K562 (cell line): Measurements from ENCODE around the gene FUCA2. TPM values are rescaled to one million over a fixed set of nuclear protein-coding genes. Genes with fewer than 3 reads are reported as not detected.
"Not testable (repeated sequence)": the region's sequence is repeated elsewhere in the genome, so short reads cannot be mapped to it uniquely, and the experiment has no call there.

Experiments
- ATAC-seq: fragments of 200-7000 bp; cut with Tn5 transposase; 3 replicates; pipeline ENCODE4 v1.9.1; 2020; ENCODE audit warnings: moderate library complexity
- BruUV-seq: library from RNA; stranded (reverse); fragments of 400-500 nt; replicated peaks from 2 replicates; lab custom pipeline; 2021; lab: Mats Ljungman, UMichigan
- CTCF ChIA-PET: fragments of 300-600 bp; formaldehyde crosslinking; extraction: SDS; loops from one replicate; lab custom pipeline; 2021; ENCODE audit warnings: low intra/inter-chr PET ratio; lab: Yijun Ruan, JAX
- POLR2A ChIA-PET: fragments of 300-600, 350-650 bp; sonication (Branson Sonifier 250); formaldehyde crosslinking; extraction: SDS; loops from one replicate; lab custom pipeline; 2021; ENCODE audit warnings: antibody characterized with exemption, inconsistent platforms; lab: Yijun Ruan, JAX
- DNase-seq, 4 experiments: peaks; one replicate each; pipeline versions ENCODE4 v3.0.0 to v3.0.0-alpha.2; 2011 to 2018; ENCODE audit warnings: low spot score in 3 of 4, mixed read lengths in 3 of 4; ENCODE audit errors: extremely low read depth in 1 of 4
- FAIRE-seq: peaks from 2 replicates; lab custom pipeline; 2011; peaks lifted over from hg19 to GRCh38; lab: Jason Lieb, UNC
- H2AFZ ChIP-seq: 2 replicates; pipeline ENCODE4 v1.6.0; 2011; ENCODE audit warnings: low read depth, low read length, control low read depth, inconsistent platforms
- H3K27ac ChIP-seq: fragments of 200-600 bp; 3 replicates; pipeline ENCODE4 v1.8.0; 2011; ENCODE audit warnings: low read depth, mild to moderate bottlenecking, control low read depth, inconsistent platforms, low read length, moderate library complexity, mixed read lengths; ENCODE audit errors: extremely low read depth
- H3K27me3 ChIP-seq, 2 experiments: fragments of 300-600 bp in 1 of 2; 2 replicates in 1 of 2; 3 replicates in 1 of 2; pipeline versions ENCODE4 v1.6.0 to v1.8.0; 2011; ENCODE audit warnings: inconsistent platforms in 2 of 2, low read length in 2 of 2, mild to moderate bottlenecking in 1 of 2, mixed read lengths in 1 of 2, moderate library complexity in 1 of 2; ENCODE audit not compliant: control insufficient read depth in 2 of 2, insufficient read depth in 2 of 2
- H3K36me3 ChIP-seq: fragments of 300-600 bp; 3 replicates; pipeline ENCODE4 v1.8.0; 2011; ENCODE audit warnings: mild to moderate bottlenecking, low read length, inconsistent platforms; ENCODE audit not compliant: control insufficient read depth, insufficient read depth
- H3K4me1 ChIP-seq, 2 experiments: fragments of 200-600 bp in 1 of 2; replicated peaks in 1 of 2; 2 replicates in 1 of 2; 3 replicates in 1 of 2; pipeline versions ENCODE4 v1.5.1 to v1.8.0; 2011; ENCODE audit warnings: inconsistent platforms in 2 of 2, low read length in 2 of 2, mild to moderate bottlenecking in 1 of 2, mixed read lengths in 1 of 2, moderate library complexity in 1 of 2; ENCODE audit not compliant: control insufficient read depth in 2 of 2, insufficient read depth in 2 of 2
- H3K4me2 ChIP-seq: 2 replicates; pipeline ENCODE4 v1.6.1; 2011; ENCODE audit warnings: low read length, control low read depth, inconsistent platforms, mixed read lengths; ENCODE audit not compliant: insufficient read depth
- H3K4me3 ChIP-seq: fragments of 200-600 bp; sonication (generic), shearing (Covaris generic); 2 replicates; pipeline ENCODE4 v1.5.1; 2016; ENCODE audit warnings: control low read depth, inconsistent platforms
- H3K79me2 ChIP-seq: fragments of 200-600 bp; 3 replicates; pipeline ENCODE4 v1.8.0; 2011; ENCODE audit warnings: low read length, inconsistent platforms; ENCODE audit not compliant: control insufficient read depth, insufficient read depth
- H3K9ac ChIP-seq, 2 experiments: 2 replicates each; pipeline versions ENCODE4 v1.6.0 to v1.6.1; 2011; ENCODE audit warnings: low read depth in 2 of 2, low read length in 2 of 2, control low read depth in 1 of 2, inconsistent platforms in 1 of 2, mild to moderate bottlenecking in 1 of 2, mixed read lengths in 1 of 2; ENCODE audit not compliant: insufficient read depth in 1 of 2
- H3K9me1 ChIP-seq: one replicate; pipeline ENCODE4 v1.6.0; 2011; ENCODE audit warnings: inconsistent platforms, mild to moderate bottlenecking, low read length, moderate library complexity; ENCODE audit not compliant: control insufficient read depth, insufficient read depth
- H3K9me3 ChIP-seq: replicated peaks from 2 replicates; pipeline ENCODE4 v1.5.1; 2011; ENCODE audit warnings: low read depth, low read length, inconsistent platforms; ENCODE audit not compliant: control insufficient read depth, insufficient read depth
- H4K20me1 ChIP-seq: replicated peaks from 2 replicates; pipeline ENCODE4 v1.6.1; 2011; ENCODE audit warnings: low read length, inconsistent platforms, mixed read lengths; ENCODE audit not compliant: control insufficient read depth, insufficient read depth
- ARID4B ChIP-seq: sonication (generic); formaldehyde crosslinking; IDR thresholded peaks from 2 replicates; pipeline ENCODE4 v1.8.0; 2022; ENCODE audit warnings: mild to moderate bottlenecking, missing genetic modification reagents
- BCOR ChIP-seq: fragments of 450-650 bp; IDR thresholded peaks from 2 replicates; pipeline ENCODE4 v1.6.1; 2016
- BMI1 ChIP-seq: fragments of 150-350 bp; IDR thresholded peaks from 2 replicates; pipeline ENCODE4 v1.6.1; 2014; ENCODE audit warnings: low read length
- CHAMP1 ChIP-seq: fragments of 450-650 bp; IDR thresholded peaks from 2 replicates; pipeline ENCODE4 v1.6.1; 2016; ENCODE audit warnings: mild to moderate bottlenecking
- KDM1A ChIP-seq, 2 experiments: fragments of 450-650 bp; IDR thresholded peaks; 2 replicates each; pipeline ENCODE4 v1.6.1; 2016; ENCODE audit warnings: mild to moderate bottlenecking in 2 of 2
- NBN ChIP-seq: fragments of 450-650 bp; IDR thresholded peaks from 2 replicates; pipeline ENCODE4 v1.6.1; 2016; ENCODE audit warnings: low read depth, mild to moderate bottlenecking
- XRCC3 ChIP-seq: fragments of 450-650 bp; IDR thresholded peaks from 2 replicates; pipeline ENCODE4 v1.6.1; 2017; ENCODE audit warnings: mild to moderate bottlenecking, moderate library complexity
- ZC3H4 ChIP-seq: sonication (generic); formaldehyde crosslinking; IDR thresholded peaks from 2 replicates; pipeline ENCODE4 v1.9.0; 2021; ENCODE audit warnings: missing genetic modification reagents, borderline replicate concordance
- ZNF146 ChIP-seq: IDR thresholded peaks from one replicate; pipeline ENCODE4 v1.6.1; 2018; ENCODE audit warnings: missing compliant biosample characterization; ENCODE audit not compliant: unreplicated experiment
- ZNF551 ChIP-seq: fragments of 250-450 bp; sonication (Bioruptor Pico); IDR thresholded peaks from 2 replicates; pipeline ENCODE4 v1.5.0; 2021; ENCODE audit warnings: mild to moderate bottlenecking, moderate library complexity
- ZNF668 ChIP-seq: fragments of 250-450 bp; sonication (Bioruptor Pico); IDR thresholded peaks from 2 replicates; pipeline ENCODE4 v1.8.0; 2022; ENCODE audit warnings: mild to moderate bottlenecking, inconsistent platforms
- WGBS: fragments of 100-300 bp; shearing (Covaris generic); methylation state at CpG from one replicate; pipeline ENCODE4 v1.1.6; 2016; ENCODE audit warnings: low coverage, mixed read lengths; ENCODE audit not compliant: insufficient coverage; ENCODE audit errors: missing lambda C conversion rate; 5-methylcytosine and 5-hydroxymethylcytosine counted together
- in situ Hi-C: fragments of 300-500 bp; cut with MboI; formaldehyde crosslinking; loops from 4 replicates; pipeline ENCODE4 v1.15.0; 2018; ENCODE audit warnings: inconsistent platforms, mixed read lengths
- intact Hi-C: fragments of 100-400 bp; cut with micrococcal nuclease; formaldehyde crosslinking; loops from 2 replicates; pipeline ENCODE4 v1.14.2; 2022
- polyA plus RNA-seq, 8 experiments: library from polyadenylated mRNA; depleted of rRNA in 4 of 8; stranded (reverse) in 5 of 8; unstranded in 3 of 8; fragments of >200 nt; fragmentation: Nextera tagmentation in 2 of 8; fragmentation: Illumina TruSeq in 1 of 8; extraction: Ambion mirVana in 2 of 8; extraction: Trizol in 1 of 8; gene quantifications; 2 replicates each; pipeline versions ENCODE4 v1.2.1 to v1.2.3, GENCODE V29; 2011 to 2014; ENCODE audit warnings: inconsistent platforms in 1 of 8, missing spikeins in 1 of 8
- total RNA-seq, 7 experiments: library from RNA; depleted of rRNA in 6 of 7; stranded (reverse); fragments of >200 nt in 6 of 7; fragmentation: Illumina TruSeq in 2 of 7; extraction: Trizol in 2 of 7; gene quantifications; 2 replicates each; pipeline versions ENCODE4 v1.2.1 to v1.2.3, GENCODE V29; 2011 to 2021; ENCODE audit warnings: low replicate concordance in 1 of 7

FUCA2 gene
- total and polyA plus RNA-seq, 9 of the 15 experiments (the other 6 are each of a cell fraction or from before 2014, with no cell fraction given): 20.6 to 112 (median 79.3) TPM

GRCh38 chr6:143468823-143469222, 42.7 kb downstream of the FUCA2 start:
- DNase-seq, FAIRE-seq, BruUV-seq, ATAC-seq, H3K4me3 ChIP-seq, H3K4me2 ChIP-seq, H3K4me1 ChIP-seq, intact Hi-C loops, H3K9ac ChIP-seq, H3K9me1 ChIP-seq, H2AFZ ChIP-seq, H3K36me3 ChIP-seq, CTCF ChIA-PET, H3K79me2 ChIP-seq, H3K27me3 ChIP-seq, in situ Hi-C loops, H4K20me1 ChIP-seq, H3K27ac ChIP-seq, H3K9me3 ChIP-seq: not testable (repeated sequence)
- WGBS: 37% methylated on average over 1 of the region's 2 CpGs
- TF ChIP-seq KDM1A (IDR thresholded peaks at IDR 0.05) (peak in 1 of 2 experiments; percentile 28; a peak in 1 of 4 replicates), BCOR (peak; percentile 43; the same call in 1 of the 2 replicates), ZNF146 (peak; percentile 90)
- POLR2A ChIA-PET: interaction anchor here (1.4 kb wide), 1 partner anchor 18 kb away, joined by 3 read pairs; no protein-coding TSS in a partner anchor

- ATAC-seq: no peak
- intact Hi-C loops (no loop called here), in situ Hi-C loops (no loop called here)
- no peak overlapping the region for H3K9ac ChIP-seq
- no peaks in the 10 kb centered on the region for H4K20me1 ChIP-seq
- no peaks in the 10 kb centered on the region for H3K9me1 ChIP-seq
- no peak overlapping the region for H2AFZ ChIP-seq
- no peak overlapping the region for H3K27ac ChIP-seq
- no peak overlapping the region for H3K4me3 ChIP-seq
- no TSS peak for BruUV-seq
- no peak for FAIRE-seq
- DNase-seq: no peak
- peaks cover 2% of the 10 kb centered on the region; the same call in 1 of the 3 replicates for H3K36me3 ChIP-seq
- no peaks in the 10 kb centered on the region for H3K4me1 ChIP-seq
- H3K9me3 ChIP-seq: no peaks in the 10 kb centered on the region
- H3K27me3 ChIP-seq: no peaks in the 10 kb centered on the region
- ChIA-PET POLR2A (interaction anchor here (1.4 kb wide), 1 partner anchor 17 kb away, joined by 3 read pairs; no protein-coding TSS in a partner anchor), CTCF (no interaction called here)
- H3K4me2 ChIP-seq: no peak overlapping the region
- H3K79me2 ChIP-seq: no peaks in the 10 kb centered on the region
- TF ChIP-seq ZC3H4 (CRISPR knock-in tag): no peak
- no peak for TF ChIP-seq CHAMP1
- TF ChIP-seq XRCC3: no peak
- no peak for TF ChIP-seq ARID4B (CRISPR knock-in tag)
- no peak for TF ChIP-seq ZNF668 (CRISPR knock-in tag)
- no peak for TF ChIP-seq NBN
- TF ChIP-seq ZNF551: no peak
- no peak for TF ChIP-seq BMI1
These were observed 43.5 kb downstream of the FUCA2 start for GRCh38 chr6:143468026-143468425.
